ENCODE measurements around the gene PROSER3. TPM values are rescaled to one million over a fixed set of nuclear protein-coding genes. Genes with fewer than 3 reads are reported as not detected.

PROSER3 gene
- total and polyA plus RNA-seq, 2 donors (not counting 1 experiment from before 2014, with no cell fraction given): 3.8 to 8.1 TPM

DNA sequence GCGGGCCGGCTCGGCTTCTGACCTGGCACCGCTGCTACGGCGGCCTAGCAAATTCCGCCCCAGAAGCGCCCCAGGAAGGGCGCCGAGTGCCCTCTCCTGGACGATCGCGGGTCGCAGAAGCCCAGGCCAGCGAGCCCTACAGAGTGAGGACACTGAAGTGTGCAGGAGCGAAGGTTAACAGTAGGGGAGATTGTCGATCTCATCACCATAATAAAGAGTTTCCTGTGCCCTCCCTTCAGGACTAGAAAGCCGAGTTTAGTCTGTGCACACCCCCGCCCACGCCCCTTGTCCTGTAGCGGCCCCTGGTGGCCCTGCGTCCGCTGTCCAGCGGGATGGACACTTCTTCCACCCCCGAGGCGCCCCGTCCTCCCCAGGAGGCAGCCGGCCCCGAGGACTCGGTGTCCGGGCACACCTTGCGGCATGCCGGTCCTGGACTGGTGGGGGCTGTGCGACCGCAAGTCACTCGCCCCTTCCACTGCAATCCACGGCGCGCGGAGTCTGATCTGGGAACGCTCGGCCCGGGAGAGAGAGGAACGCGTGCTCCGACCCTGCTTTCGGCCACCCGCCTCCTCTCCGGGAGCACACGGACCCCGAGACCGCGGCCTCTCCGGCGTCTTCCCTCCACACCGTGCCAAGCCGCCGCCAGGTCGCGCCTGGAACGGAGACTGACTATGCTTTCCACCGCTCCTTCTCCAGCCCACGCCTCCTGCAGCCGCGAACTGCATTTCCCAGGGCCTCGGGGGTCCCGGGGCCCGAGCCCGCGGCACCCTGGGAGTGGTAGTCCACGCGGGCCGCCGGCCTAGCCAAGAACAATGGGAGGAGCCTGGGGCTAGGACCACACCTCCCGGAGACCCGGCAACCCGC is 40.9 kb upstream of the PROSER3 start:
- Histone ChIP-seq H3K4me1 (ENCODE audit: control insufficient read depth, extremely low read depth, insufficient read depth, low read length) (peaks cover 9% of the 10 kb centered on the region), H3K36me3 (ENCODE audit: control insufficient read depth, insufficient read depth, low read length) (peaks cover 12% of the 10 kb centered on the region), H3K27ac (ENCODE audit: insufficient read depth, low read length) (peak overlapping the region; percentile 65), H3K9ac (ENCODE audit: insufficient read depth, low read length) (peak overlapping the region; percentile 66), H3K79me2 (ENCODE audit: control insufficient read depth, insufficient read depth, low read length) (peaks cover 32% of the 10 kb centered on the region), H3K4me3 (replicated peaks in 1 of 4; ENCODE audit: control extremely low read depth in 1 of 4, insufficient read depth in 1 of 4, low read depth in 3 of 4, low read length in 4 of 4) (peak overlapping the region; percentile 64 to 95 (median 82)), H2AFZ (ENCODE audit: low read length) (peak overlapping the region; percentile 97), H3K27me3 (ENCODE audit: control insufficient read depth, insufficient read depth, low read length) (no peaks in the 10 kb centered on the region), H3K4me2 (ENCODE audit: extremely low read depth, insufficient read depth, low read length) (peak overlapping the region; percentile 98), H4K20me1 (ENCODE audit: control insufficient read depth, extremely low read depth, insufficient read depth, low read length) (no peaks in the 10 kb centered on the region), H3K9me3 (ENCODE audit: control insufficient read depth, insufficient read depth, low read depth, low read length) (no peaks in the 10 kb centered on the region)
- TF ChIP-seq EZH2 (IDR thresholded peaks at IDR 0.05; ENCODE audit: low read length, missing control alignments): no peak
- TF ChIP-seq, protein P1, sequence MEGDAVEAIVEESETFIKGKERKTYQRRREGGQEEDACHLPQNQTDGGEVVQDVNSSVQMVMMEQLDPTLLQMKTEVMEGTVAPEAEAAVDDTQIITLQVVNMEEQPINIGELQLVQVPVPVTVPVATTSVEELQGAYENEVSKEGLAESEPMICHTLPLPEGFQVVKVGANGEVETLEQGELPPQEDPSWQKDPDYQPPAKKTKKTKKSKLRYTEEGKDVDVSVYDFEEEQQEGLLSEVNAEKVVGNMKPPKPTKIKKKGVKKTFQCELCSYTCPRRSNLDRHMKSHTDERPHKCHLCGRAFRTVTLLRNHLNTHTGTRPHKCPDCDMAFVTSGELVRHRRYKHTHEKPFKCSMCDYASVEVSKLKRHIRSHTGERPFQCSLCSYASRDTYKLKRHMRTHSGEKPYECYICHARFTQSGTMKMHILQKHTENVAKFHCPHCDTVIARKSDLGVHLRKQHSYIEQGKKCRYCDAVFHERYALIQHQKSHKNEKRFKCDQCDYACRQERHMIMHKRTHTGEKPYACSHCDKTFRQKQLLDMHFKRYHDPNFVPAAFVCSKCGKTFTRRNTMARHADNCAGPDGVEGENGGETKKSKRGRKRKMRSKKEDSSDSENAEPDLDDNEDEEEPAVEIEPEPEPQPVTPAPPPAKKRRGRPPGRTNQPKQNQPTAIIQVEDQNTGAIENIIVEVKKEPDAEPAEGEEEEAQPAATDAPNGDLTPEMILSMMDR (conservative IDR thresholded peaks at IDR 0.05 in 1 of 2, IDR thresholded peaks at IDR 0.05 in 1 of 2; ENCODE audit: low read depth in 1 of 2, low read length in 2 of 2): peak; percentile 77 to 89
- DNase-seq (ENCODE audit: low read depth in 2 of 2): peak; percentile 93 to 94

DNA sequence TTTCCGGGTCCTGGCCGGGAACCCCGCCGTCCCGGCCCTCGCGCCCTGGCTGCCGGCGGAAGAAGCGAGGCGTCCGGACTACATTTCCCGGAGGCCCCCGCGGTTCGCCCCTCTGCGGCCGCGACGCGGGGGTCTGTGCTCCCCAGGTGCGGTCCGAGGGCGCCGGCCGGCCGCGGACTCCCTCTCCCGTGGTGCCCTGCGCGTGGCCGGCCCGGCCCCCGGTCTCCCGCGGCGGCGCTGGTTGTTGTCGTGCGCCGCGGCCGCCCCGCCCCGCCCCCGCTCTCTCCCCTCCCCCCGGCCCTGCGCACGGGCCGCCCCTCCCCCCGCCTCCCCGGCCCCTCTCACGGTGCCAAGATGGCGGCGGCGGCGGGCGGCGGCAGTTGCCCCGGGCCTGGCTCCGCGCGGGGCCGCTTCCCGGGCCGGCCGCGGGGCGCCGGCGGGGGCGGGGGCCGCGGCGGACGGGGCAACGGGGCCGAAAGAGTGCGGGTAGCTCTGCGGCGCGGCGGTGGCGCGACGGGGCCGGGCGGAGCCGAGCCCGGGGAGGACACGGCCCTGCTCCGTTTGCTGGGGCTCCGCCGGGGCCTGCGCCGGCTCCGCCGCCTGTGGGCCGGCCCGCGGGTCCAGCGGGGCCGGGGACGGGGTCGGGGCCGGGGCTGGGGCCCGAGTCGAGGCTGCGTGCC is 40.2 kb upstream of the PROSER3 start, which contains the start of gene KMT2B:
TSS of gene KMT2B (plus strand) at position 339 of the 680 bp plus-strand sequence. CDS start at position 355, 16 bp downstream.
- H2AFZ ChIP-seq (ENCODE audit: low read length): peak within 1 kb of the TSS; percentile 97
- peaks cover 33% of the 10 kb centered on the region for H3K79me2 ChIP-seq (ENCODE audit: control insufficient read depth, insufficient read depth, low read length)

More for the DNA sequence above, 40.2 kb upstream of the PROSER3 start, which contains the start of gene KMT2B:
- Histone ChIP-seq H3K36me3 (ENCODE audit: control insufficient read depth, insufficient read depth, low read length) (peaks cover 19% of the 10 kb centered on the region), H3K4me3 (replicated peaks in 1 of 4; ENCODE audit: control extremely low read depth in 1 of 4, insufficient read depth in 1 of 4, low read depth in 3 of 4, low read length in 4 of 4) (peak within 1 kb of the TSS; percentile 74 to 95 (median 85)), H3K9me3 (ENCODE audit: control insufficient read depth, insufficient read depth, low read depth, low read length) (no peaks in the 10 kb centered on the region), H3K27me3 (ENCODE audit: control insufficient read depth, insufficient read depth, low read length) (no peaks in the 10 kb centered on the region), H4K20me1 (ENCODE audit: control insufficient read depth, extremely low read depth, insufficient read depth, low read length) (no peaks in the 10 kb centered on the region), H3K4me2 (ENCODE audit: extremely low read depth, insufficient read depth, low read length) (peak within 1 kb of the TSS; percentile 98), H3K9ac (ENCODE audit: insufficient read depth, low read length) (peak within 1 kb of the TSS; percentile 77), H3K4me1 (ENCODE audit: control insufficient read depth, extremely low read depth, insufficient read depth, low read length) (peaks cover 9% of the 10 kb centered on the region), H3K27ac (ENCODE audit: insufficient read depth, low read length) (peak within 1 kb of the TSS; percentile 68)
- TF ChIP-seq, protein P1 (conservative IDR thresholded peaks at IDR 0.05 in 1 of 2, IDR thresholded peaks at IDR 0.05 in 1 of 2; ENCODE audit: low read depth in 1 of 2, low read length in 2 of 2): no peak
- no peak for TF ChIP-seq EZH2 (IDR thresholded peaks at IDR 0.05; ENCODE audit: low read length, missing control alignments)
- DNase-seq (ENCODE audit: low read depth in 2 of 2): no peak
